ENCODE measurements around the gene KIAA1210. TPM values are rescaled to one million over a fixed set of nuclear protein-coding genes. Genes with fewer than 3 reads are reported as not detected.

The KIAA1210 gene
- not detected for total RNA-seq

GRCh38 chrX:119127650-119128049, at the start of gene KIAA1210:
KIAA1210 (minus strand) TSS chrX:119127812; CDS start chrX:119123642, 4,170 bp downstream.
- H3K4me1 ChIP-seq (ENCODE audit: control insufficient read depth in 1 of 2, low read depth in 2 of 2) = no peaks in the 10 kb centered on the region
- ATAC-seq (ENCODE audit: insufficient number of reproducible peaks, low FRiP score, low read depth) = no peak
- H3K27me3 ChIP-seq (replicated peaks; ENCODE audit: insufficient read depth) = no peaks in the 10 kb centered on the region
- H3K4me3 ChIP-seq = no peak within 1 kb of the TSS
- no peak within 1 kb of the TSS for H3K27ac ChIP-seq
- H3K9me3 ChIP-seq = no peaks in the 10 kb centered on the region
- TF ChIP-seq CTCF (IDR thresholded peaks at IDR 0.05) = no peak
- no peaks in the 10 kb centered on the region for H3K36me3 ChIP-seq
- no peak for DNase-seq (ENCODE audit: low spot score)

- Histone ChIP-seq H3K27me3 (replicated peaks; ENCODE audit: insufficient read depth) (no peaks in the 10 kb centered on the region), H3K4me1 (ENCODE audit: control insufficient read depth in 1 of 2, low read depth in 2 of 2) (no peaks in the 10 kb centered on the region), H3K27ac (no peak overlapping the region), H3K4me3 (no peak overlapping the region), H3K36me3 (no peaks in the 10 kb centered on the region), H3K9me3 (no peaks in the 10 kb centered on the region)
- ATAC-seq (ENCODE audit: insufficient number of reproducible peaks, low FRiP score, low read depth) = no peak
- no peak for DNase-seq (ENCODE audit: low spot score)
- TF ChIP-seq CTCF (IDR thresholded peaks at IDR 0.05) = no peak
These were observed 49.7 kb upstream of the KIAA1210 start for GRCh38 chrX:119177278-119177677.

- Histone ChIP-seq H3K9me3 (no peaks in the 10 kb centered on the region), H3K27me3 (replicated peaks; ENCODE audit: insufficient read depth) (no peaks in the 10 kb centered on the region), H3K4me3 (no peak overlapping the region), H3K36me3 (no peaks in the 10 kb centered on the region), H3K27ac (no peak overlapping the region), H3K4me1 (ENCODE audit: control insufficient read depth in 1 of 2, low read depth in 2 of 2) (no peaks in the 10 kb centered on the region)
- ATAC-seq (ENCODE audit: insufficient number of reproducible peaks, low FRiP score, low read depth) (no peak), DNase-seq (ENCODE audit: low spot score) (no peak)
- no peak for TF ChIP-seq CTCF (IDR thresholded peaks at IDR 0.05)
These were observed 47.3 kb upstream of the KIAA1210 start for GRCh38 chrX:119174900-119175299.

GRCh38 chrX:119168104-119168503, 40.5 kb upstream of the KIAA1210 start:
- H3K4me3 ChIP-seq = no peak overlapping the region
- ATAC-seq (ENCODE audit: insufficient number of reproducible peaks, low FRiP score, low read depth) (no peak), DNase-seq (ENCODE audit: low spot score) (no peak)
- H3K4me1 ChIP-seq (ENCODE audit: control insufficient read depth in 1 of 2, low read depth in 2 of 2) = no peaks in the 10 kb centered on the region
- H3K9me3 ChIP-seq = no peaks in the 10 kb centered on the region
- TF ChIP-seq CTCF (IDR thresholded peaks at IDR 0.05) = no peak
- H3K27me3 ChIP-seq (replicated peaks; ENCODE audit: insufficient read depth) = no peaks in the 10 kb centered on the region
- H3K27ac ChIP-seq = no peak overlapping the region
- H3K36me3 ChIP-seq = no peaks in the 10 kb centered on the region

- H3K27ac ChIP-seq = no peak overlapping the region
- no peak overlapping the region for H3K4me3 ChIP-seq
- H3K36me3 ChIP-seq = no peaks in the 10 kb centered on the region
- DNase-seq (ENCODE audit: low spot score) (no peak), ATAC-seq (ENCODE audit: insufficient number of reproducible peaks, low FRiP score, low read depth) (no peak)
- no peaks in the 10 kb centered on the region for H3K27me3 ChIP-seq (replicated peaks; ENCODE audit: insufficient read depth)
- TF ChIP-seq CTCF (IDR thresholded peaks at IDR 0.05) = no peak
- H3K9me3 ChIP-seq = no peaks in the 10 kb centered on the region
- no peaks in the 10 kb centered on the region for H3K4me1 ChIP-seq (ENCODE audit: control insufficient read depth in 1 of 2, low read depth in 2 of 2)
These were observed 30.6 kb upstream of the KIAA1210 start for GRCh38 chrX:119158226-119158625.

Data from thoracic aorta (tissue), 2 donors.